ENCODE measurements around the gene CD59.

CD59 gene

GRCh38 chr11:33690290-33691065, 45.7 kb downstream of the CD59 start:
- Histone ChIP-seq H3K79me2 (ENCODE audit: insufficient read depth, low read length) (no peaks in the 10 kb centered on the region), H3K27ac (ENCODE audit: low read length) (no peak overlapping the region), H3K27me3 (ENCODE audit: insufficient read depth, low read length, poor library complexity) (peaks cover 22% of the 10 kb centered on the region), H4K20me1 (ENCODE audit: insufficient read depth, low read length) (no peaks in the 10 kb centered on the region), H3K4me3 (ENCODE audit: low read depth in 1 of 2, low read length in 2 of 2) (no peak overlapping the region), H2AFZ (ENCODE audit: low read depth, low read length) (no peak overlapping the region), H3K4me2 (ENCODE audit: insufficient read depth, low read length) (no peak overlapping the region), H3K36me3 (ENCODE audit: insufficient read depth, low read length) (no peaks in the 10 kb centered on the region), H3K9ac (ENCODE audit: low read depth, low read length) (no peak overlapping the region), H3K9me3 (ENCODE audit: insufficient read depth, low read length, severe bottlenecking) (no peaks in the 10 kb centered on the region), H3K4me1 (ENCODE audit: insufficient read depth, low read length) (no peaks in the 10 kb centered on the region)
- ATAC-seq (ENCODE audit: insufficient read depth, low read depth) (no peak), DNase-seq (no peak)
- TF ChIP-seq CTCF (IDR thresholded peaks at IDR 0.05; ENCODE audit: borderline replicate concordance, extremely low read depth, low read length, poor library complexity, severe bottlenecking) (no peak), EZH2 (IDR thresholded peaks at IDR 0.05; ENCODE audit: borderline replicate concordance, low read depth, low read length, severe bottlenecking) (no peak)

- H3K36me3 ChIP-seq (ENCODE audit: insufficient read depth, low read length) = no peaks in the 10 kb centered on the region
- no peak for ATAC-seq (ENCODE audit: insufficient read depth, low read depth)
- no peaks in the 10 kb centered on the region for H3K4me1 ChIP-seq (ENCODE audit: insufficient read depth, low read length)
Observed at GRCh38 chr11:33689501-33689900, 46.7 kb downstream of the CD59 start.

DNA sequence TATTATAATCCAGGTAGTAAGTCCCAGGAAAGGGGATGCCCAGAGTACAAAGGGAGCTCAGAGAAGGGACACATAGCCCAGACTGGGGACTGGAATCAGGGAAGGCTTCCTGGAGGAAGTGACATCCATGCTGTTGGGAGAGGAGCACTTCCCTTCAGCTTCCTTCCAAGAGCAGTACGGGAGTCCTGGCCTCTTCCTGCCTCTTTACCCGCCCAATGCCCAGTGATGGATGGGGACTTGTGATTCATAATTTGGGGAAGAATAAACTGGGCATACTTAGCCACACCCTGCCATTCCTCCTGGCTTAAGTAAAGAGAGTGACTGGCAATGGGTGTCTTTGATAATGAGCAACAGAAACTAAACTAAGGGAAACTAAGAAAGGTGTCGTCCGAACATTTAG, 47.1 kb downstream of the CD59 start:
- Histone ChIP-seq H3K27ac (ENCODE audit: low read length) (no peak overlapping the region), H2AFZ (ENCODE audit: low read depth, low read length) (no peak overlapping the region), H3K9ac (ENCODE audit: low read depth, low read length) (no peak overlapping the region), H3K9me3 (ENCODE audit: insufficient read depth, low read length, severe bottlenecking) (no peaks in the 10 kb centered on the region), H3K4me2 (ENCODE audit: insufficient read depth, low read length) (no peak overlapping the region), H3K36me3 (ENCODE audit: insufficient read depth, low read length) (no peaks in the 10 kb centered on the region), H3K4me1 (ENCODE audit: insufficient read depth, low read length) (no peaks in the 10 kb centered on the region), H3K79me2 (ENCODE audit: insufficient read depth, low read length) (no peaks in the 10 kb centered on the region), H3K4me3 (ENCODE audit: low read depth in 1 of 2, low read length in 2 of 2) (no peak overlapping the region), H3K27me3 (ENCODE audit: insufficient read depth, low read length, poor library complexity) (peaks cover 9% of the 10 kb centered on the region), H4K20me1 (ENCODE audit: insufficient read depth, low read length) (no peaks in the 10 kb centered on the region)
- no peak for ATAC-seq (ENCODE audit: insufficient read depth, low read depth)
- TF ChIP-seq EZH2 (IDR thresholded peaks at IDR 0.05; ENCODE audit: borderline replicate concordance, low read depth, low read length, severe bottlenecking) (no peak), CTCF (IDR thresholded peaks at IDR 0.05; ENCODE audit: borderline replicate concordance, extremely low read depth, low read length, poor library complexity, severe bottlenecking) (no peak)
- no peak for DNase-seq

More at GRCh38 chr11:33689501-33689900, 46.7 kb downstream of the CD59 start:
- Histone ChIP-seq H3K4me3 (ENCODE audit: low read depth in 1 of 2, low read length in 2 of 2) (no peak overlapping the region), H2AFZ (ENCODE audit: low read depth, low read length) (no peak overlapping the region), H3K9me3 (ENCODE audit: insufficient read depth, low read length, severe bottlenecking) (no peaks in the 10 kb centered on the region), H3K79me2 (ENCODE audit: insufficient read depth, low read length) (no peaks in the 10 kb centered on the region), H3K27ac (ENCODE audit: low read length) (no peak overlapping the region), H3K9ac (ENCODE audit: low read depth, low read length) (no peak overlapping the region), H4K20me1 (ENCODE audit: insufficient read depth, low read length) (no peaks in the 10 kb centered on the region), H3K4me2 (ENCODE audit: insufficient read depth, low read length) (no peak overlapping the region), H3K27me3 (ENCODE audit: insufficient read depth, low read length, poor library complexity) (peaks cover 12% of the 10 kb centered on the region)
- no peak for DNase-seq
- no peak for TF ChIP-seq EZH2 (IDR thresholded peaks at IDR 0.05; ENCODE audit: borderline replicate concordance, low read depth, low read length, severe bottlenecking)
- no peak for TF ChIP-seq CTCF (IDR thresholded peaks at IDR 0.05; ENCODE audit: borderline replicate concordance, extremely low read depth, low read length, poor library complexity, severe bottlenecking)

Measured in DND-41 (cell line).